ENCODE measurements around the gene COX19.

The COX19 gene

GRCh38 chr7:978416-979091, 3.2 kb upstream of the COX19 start:
- Histone ChIP-seq H3K4me3 (ENCODE audit: low read depth in 1 of 2, low read length in 1 of 2) (no peak overlapping the region), H3K36me3 (peaks cover under 1% of the 10 kb centered on the region), H3K4me1 (ENCODE audit: control insufficient read depth in 1 of 2, insufficient read depth in 1 of 2, low read depth in 1 of 2, low read length in 1 of 2) (peaks cover 12 to 19% of the 10 kb centered on the region in 2 experiments), H3K27ac (no peak overlapping the region), H3K27me3 (no peaks in the 10 kb centered on the region), H3K9me3 (no peaks in the 10 kb centered on the region)
- TF ChIP-seq, protein P1, sequence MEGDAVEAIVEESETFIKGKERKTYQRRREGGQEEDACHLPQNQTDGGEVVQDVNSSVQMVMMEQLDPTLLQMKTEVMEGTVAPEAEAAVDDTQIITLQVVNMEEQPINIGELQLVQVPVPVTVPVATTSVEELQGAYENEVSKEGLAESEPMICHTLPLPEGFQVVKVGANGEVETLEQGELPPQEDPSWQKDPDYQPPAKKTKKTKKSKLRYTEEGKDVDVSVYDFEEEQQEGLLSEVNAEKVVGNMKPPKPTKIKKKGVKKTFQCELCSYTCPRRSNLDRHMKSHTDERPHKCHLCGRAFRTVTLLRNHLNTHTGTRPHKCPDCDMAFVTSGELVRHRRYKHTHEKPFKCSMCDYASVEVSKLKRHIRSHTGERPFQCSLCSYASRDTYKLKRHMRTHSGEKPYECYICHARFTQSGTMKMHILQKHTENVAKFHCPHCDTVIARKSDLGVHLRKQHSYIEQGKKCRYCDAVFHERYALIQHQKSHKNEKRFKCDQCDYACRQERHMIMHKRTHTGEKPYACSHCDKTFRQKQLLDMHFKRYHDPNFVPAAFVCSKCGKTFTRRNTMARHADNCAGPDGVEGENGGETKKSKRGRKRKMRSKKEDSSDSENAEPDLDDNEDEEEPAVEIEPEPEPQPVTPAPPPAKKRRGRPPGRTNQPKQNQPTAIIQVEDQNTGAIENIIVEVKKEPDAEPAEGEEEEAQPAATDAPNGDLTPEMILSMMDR (IDR thresholded peaks at IDR 0.05): no peak

GRCh38 chr7:978049-978346, 2.6 kb upstream of the COX19 start:
- peaks cover 6% of the 10 kb centered on the region for H3K36me3 ChIP-seq
- H3K9me3 ChIP-seq: no peaks in the 10 kb centered on the region
- TF ChIP-seq, protein P1 (IDR thresholded peaks at IDR 0.05): no peak
- no peak overlapping the region for H3K4me3 ChIP-seq (ENCODE audit: low read depth in 1 of 2, low read length in 1 of 2)
- no peak overlapping the region for H3K27ac ChIP-seq
- H3K4me1 ChIP-seq (ENCODE audit: control insufficient read depth in 1 of 2, insufficient read depth in 1 of 2, low read depth in 1 of 2, low read length in 1 of 2): peaks cover 17 to 24% of the 10 kb centered on the region in 2 experiments
- H3K27me3 ChIP-seq: no peaks in the 10 kb centered on the region

DNA sequence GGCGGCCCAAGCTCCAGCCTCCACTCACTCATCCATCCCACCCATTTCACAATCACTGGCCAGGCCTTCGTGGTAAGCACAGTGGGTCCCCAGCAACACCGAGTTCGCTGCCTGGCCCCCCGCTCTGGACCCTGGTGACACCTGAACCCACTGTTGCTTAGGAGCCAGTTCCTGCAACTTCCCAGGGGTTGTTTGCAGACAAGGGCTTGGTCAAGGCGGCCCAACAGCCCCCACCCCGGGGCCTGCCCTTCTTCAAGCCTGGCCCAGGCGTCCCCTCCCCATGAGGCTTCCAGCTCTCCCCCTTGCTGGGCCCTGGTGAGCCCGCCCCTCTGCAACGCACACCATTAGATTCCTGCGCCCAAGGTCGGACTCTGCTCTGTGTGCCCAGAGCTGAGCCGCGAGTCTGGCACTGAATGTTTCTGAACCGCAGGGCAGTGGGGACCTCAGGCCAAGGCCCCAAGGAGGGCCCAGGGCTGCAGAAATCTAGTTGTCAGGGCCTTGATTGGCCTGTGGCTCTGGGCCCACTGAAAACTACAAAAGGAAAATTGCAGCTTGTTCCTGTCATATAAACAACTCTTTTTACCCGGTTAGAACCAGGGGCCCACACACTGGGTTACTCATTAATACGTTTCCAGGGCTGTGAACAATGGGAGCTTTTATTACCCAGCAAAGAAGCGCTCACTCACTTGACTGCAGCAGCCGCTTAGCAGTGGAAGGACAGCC, 2.1 kb upstream of the COX19 start:
- H3K27ac ChIP-seq: no peak overlapping the region
- H3K4me1 ChIP-seq (ENCODE audit: control insufficient read depth in 1 of 2, insufficient read depth in 1 of 2, low read depth in 1 of 2, low read length in 1 of 2): peaks cover 17 to 28% of the 10 kb centered on the region in 2 experiments
- H3K4me3 ChIP-seq (ENCODE audit: low read depth in 1 of 2, low read length in 1 of 2): no peak overlapping the region
- TF ChIP-seq, protein P1 (IDR thresholded peaks at IDR 0.05): no peak
- peaks cover 11% of the 10 kb centered on the region for H3K36me3 ChIP-seq
- H3K9me3 ChIP-seq: no peaks in the 10 kb centered on the region
- no peaks in the 10 kb centered on the region for H3K27me3 ChIP-seq

DNA sequence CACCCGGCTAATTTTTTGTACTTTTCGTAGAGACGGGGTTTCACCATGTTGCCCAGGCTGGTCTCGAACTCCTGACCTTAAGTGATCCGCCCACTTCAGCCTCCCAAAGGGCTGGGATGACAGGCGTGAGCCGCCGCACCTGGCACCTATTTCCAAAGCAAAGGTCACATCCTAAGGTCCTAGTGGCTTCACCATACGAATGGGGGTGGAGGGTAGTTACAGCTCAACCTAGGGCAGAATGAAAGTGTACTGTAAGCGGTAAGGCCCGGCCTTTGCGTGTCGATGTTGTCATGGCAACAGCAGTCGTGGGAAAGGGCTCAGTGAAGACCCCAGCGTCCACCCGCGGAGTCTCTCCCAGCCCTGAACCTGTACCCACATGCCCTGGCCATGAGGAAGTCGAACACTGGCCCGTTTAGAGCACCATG, 1.6 kb upstream of the COX19 start:
- Histone ChIP-seq H3K27ac (no peak overlapping the region), H3K27me3 (no peaks in the 10 kb centered on the region), H3K36me3 (peaks cover 17% of the 10 kb centered on the region), H3K4me1 (ENCODE audit: control insufficient read depth in 1 of 2, insufficient read depth in 1 of 2, low read depth in 1 of 2, low read length in 1 of 2) (peaks cover 17 to 28% of the 10 kb centered on the region in 2 experiments), H3K9me3 (no peaks in the 10 kb centered on the region), H3K4me3 (ENCODE audit: low read depth in 1 of 2, low read length in 1 of 2) (no peak overlapping the region)
- TF ChIP-seq, protein P1 (IDR thresholded peaks at IDR 0.05): no peak

GRCh38 chr7:975702-976473, 539 bp upstream of the COX19 start:
- Histone ChIP-seq H3K27ac (peak overlapping the region; percentile 94), H3K4me3 (ENCODE audit: low read depth in 1 of 2, low read length in 1 of 2) (peak overlapping the region; percentile 93 to 100), H3K36me3 (peaks cover 22% of the 10 kb centered on the region), H3K4me1 (ENCODE audit: control insufficient read depth in 1 of 2, insufficient read depth in 1 of 2, low read depth in 1 of 2, low read length in 1 of 2) (peaks cover 17 to 28% of the 10 kb centered on the region in 2 experiments), H3K27me3 (no peaks in the 10 kb centered on the region), H3K9me3 (no peaks in the 10 kb centered on the region)
- TF ChIP-seq, protein P1 (IDR thresholded peaks at IDR 0.05): no peak
